Stimulated activated CD8-positive, alpha-beta memory T cell treated with anti-CD3 and anti-CD28 coated beads, Interleukin-4, amount 100 ng/mL, for 24 hours (primary cell): ENCODE data around the gene CLCN3.
"Not testable (repeated sequence)": the region's sequence is repeated elsewhere in the genome, so short reads cannot be mapped to it uniquely, and the experiment has no call there.

Experiments used
- DNase-seq: peaks from one replicate; pipeline ENCODE4 v3.0.0-alpha.2; 2020; ENCODE audit warnings: low read depth

Gene CLCN3

GRCh38 chr4:169618286-169618685, 2.1 kb upstream of the CLCN3 start:
- no peak for DNase-seq

- no peak for DNase-seq
Observed at GRCh38 chr4:169618986-169619385, 1.4 kb upstream of the CLCN3 start.

- DNase-seq = no peak
Observed at GRCh38 chr4:169619518-169619957, 840 bp upstream of the CLCN3 start.

- no peak for DNase-seq
Observed at GRCh38 chr4:169620880-169621248, 486 bp downstream of the CLCN3 start.

- no peak for DNase-seq
Observed at GRCh38 chr4:169621731-169622492, 1.5 kb downstream of the CLCN3 start.

GRCh38 chr4:169622566-169622965, 2.2 kb downstream of the CLCN3 start:
- DNase-seq = no peak

GRCh38 chr4:169624012-169624411, 3.6 kb downstream of the CLCN3 start:
- DNase-seq = not testable (repeated sequence)

GRCh38 chr4:169625886-169626285, 5.5 kb downstream of the CLCN3 start:
- no peak for DNase-seq

- no peak for DNase-seq
Observed at GRCh38 chr4:169626331-169627282, 6.2 kb downstream of the CLCN3 start.

- DNase-seq = no peak
Observed at GRCh38 chr4:169627307-169627706, 6.9 kb downstream of the CLCN3 start.

GRCh38 chr4:169628579-169628978, 8.2 kb downstream of the CLCN3 start:
- no peak for DNase-seq

GRCh38 chr4:169630069-169630468, 9.7 kb downstream of the CLCN3 start:
- DNase-seq = no peak

GRCh38 chr4:169632896-169633295, 12.5 kb downstream of the CLCN3 start:
- no peak for DNase-seq

- no peak for DNase-seq
Observed at GRCh38 chr4:169634975-169635374, 14.6 kb downstream of the CLCN3 start.

- DNase-seq = no peak
Observed at GRCh38 chr4:169640261-169640870, 20.0 kb downstream of the CLCN3 start.

- DNase-seq = no peak
Observed at GRCh38 chr4:169644802-169645201, 24.4 kb downstream of the CLCN3 start.

- no peak for DNase-seq
Observed at GRCh38 chr4:169645627-169646026, 25.2 kb downstream of the CLCN3 start.

GRCh38 chr4:169649545-169650226, 29.3 kb downstream of the CLCN3 start:
- DNase-seq = no peak

GRCh38 chr4:169650227-169650936, 30.0 kb downstream of the CLCN3 start:
- no peak for DNase-seq

- no peak for DNase-seq
Observed at GRCh38 chr4:169652535-169652934, 32.2 kb downstream of the CLCN3 start.

GRCh38 chr4:169655401-169655800, 35.0 kb downstream of the CLCN3 start:
- DNase-seq = no peak
